ENCODE data around the gene TTLL12. TPM values are rescaled to one million over a fixed set of nuclear protein-coding genes. Genes with fewer than 3 reads are reported as not detected.

Gene TTLL12
- polyA plus RNA-seq, 2 of the 4 experiments (the other 2 are of a cell fraction), result 8.6 to 18.7 TPM

DNA sequence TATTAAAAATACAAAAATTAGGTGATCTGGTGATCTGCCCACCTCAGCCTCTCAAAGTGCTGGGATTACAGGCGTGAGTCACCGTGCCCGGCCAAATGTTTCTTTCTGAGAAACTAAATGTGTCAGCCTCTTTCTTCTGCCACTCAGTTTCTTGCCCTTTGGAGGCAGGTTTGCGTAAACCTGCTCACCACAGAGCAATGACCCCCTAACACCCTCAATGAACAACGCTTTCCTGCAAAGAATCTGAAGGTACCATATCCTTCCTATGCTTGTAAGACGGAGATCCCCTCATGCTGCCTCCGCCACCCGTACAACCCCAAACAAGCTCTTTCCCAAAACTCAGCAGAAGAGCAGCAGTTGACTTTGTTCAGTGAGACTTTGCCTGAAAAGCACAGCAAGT is 38.7 kb upstream of the TTLL12 start:
- H3K4me1 ChIP-seq, result no peaks in the 10 kb centered on the region
- no peak overlapping the region for H3K4me3 ChIP-seq
- TF ChIP-seq EHF (CRISPR knock-in tag; IDR thresholded peaks at IDR 0.05), result no peak
- TF ChIP-seq, protein P1, sequence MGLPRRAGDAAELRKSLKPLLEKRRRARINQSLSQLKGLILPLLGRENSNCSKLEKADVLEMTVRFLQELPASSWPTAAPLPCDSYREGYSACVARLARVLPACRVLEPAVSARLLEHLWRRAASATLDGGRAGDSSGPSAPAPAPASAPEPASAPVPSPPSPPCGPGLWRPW (IDR thresholded peaks at IDR 0.05), result no peak
- TF ChIP-seq CHD2 (IDR thresholded peaks at IDR 0.05; ENCODE audit: low read length, partially characterized antibody), result no peak
- TF ChIP-seq, protein P2, sequence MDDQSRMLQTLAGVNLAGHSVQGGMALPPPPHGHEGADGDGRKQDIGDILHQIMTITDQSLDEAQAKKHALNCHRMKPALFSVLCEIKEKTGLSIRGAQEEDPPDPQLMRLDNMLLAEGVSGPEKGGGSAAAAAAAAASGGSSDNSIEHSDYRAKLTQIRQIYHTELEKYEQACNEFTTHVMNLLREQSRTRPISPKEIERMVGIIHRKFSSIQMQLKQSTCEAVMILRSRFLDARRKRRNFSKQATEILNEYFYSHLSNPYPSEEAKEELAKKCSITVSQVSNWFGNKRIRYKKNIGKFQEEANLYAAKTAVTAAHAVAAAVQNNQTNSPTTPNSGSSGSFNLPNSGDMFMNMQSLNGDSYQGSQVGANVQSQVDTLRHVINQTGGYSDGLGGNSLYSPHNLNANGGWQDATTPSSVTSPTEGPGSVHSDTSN (IDR thresholded peaks at IDR 0.05), result no peak
- TF ChIP-seq, protein P3, sequence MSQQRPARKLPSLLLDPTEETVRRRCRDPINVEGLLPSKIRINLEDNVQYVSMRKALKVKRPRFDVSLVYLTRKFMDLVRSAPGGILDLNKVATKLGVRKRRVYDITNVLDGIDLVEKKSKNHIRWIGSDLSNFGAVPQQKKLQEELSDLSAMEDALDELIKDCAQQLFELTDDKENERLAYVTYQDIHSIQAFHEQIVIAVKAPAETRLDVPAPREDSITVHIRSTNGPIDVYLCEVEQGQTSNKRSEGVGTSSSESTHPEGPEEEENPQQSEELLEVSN (IDR thresholded peaks at IDR 0.05; ENCODE audit: borderline replicate concordance, low read depth), result no peak
- no peak for TF ChIP-seq EHMT2 (IDR thresholded peaks at IDR 0.05; ENCODE audit: low read depth)
- no peak for TF ChIP-seq GATA3 (IDR thresholded peaks at IDR 0.05; ENCODE audit: borderline replicate concordance)
- ChIA-PET POLR2A (no interaction called here), CTCF (interaction anchor here (0.9 kb wide), 1 partner anchor 601 kb away, joined by 3 read pairs; no protein-coding TSS in a partner anchor)
- H3K27ac ChIP-seq, result no peak overlapping the region
- DNase-seq (ENCODE audit: low read depth in 1 of 2, low spot score in 1 of 2) (no peak), FAIRE-seq (no peak), ATAC-seq (no peak)
- H3K4me2 ChIP-seq, result no peak overlapping the region
- WGBS (ENCODE audit: missing lambda C conversion rate), result 84% methylated on average over 8 of the region's 8 CpGs
- H3K9me3 ChIP-seq, result no peaks in the 10 kb centered on the region

DNA sequence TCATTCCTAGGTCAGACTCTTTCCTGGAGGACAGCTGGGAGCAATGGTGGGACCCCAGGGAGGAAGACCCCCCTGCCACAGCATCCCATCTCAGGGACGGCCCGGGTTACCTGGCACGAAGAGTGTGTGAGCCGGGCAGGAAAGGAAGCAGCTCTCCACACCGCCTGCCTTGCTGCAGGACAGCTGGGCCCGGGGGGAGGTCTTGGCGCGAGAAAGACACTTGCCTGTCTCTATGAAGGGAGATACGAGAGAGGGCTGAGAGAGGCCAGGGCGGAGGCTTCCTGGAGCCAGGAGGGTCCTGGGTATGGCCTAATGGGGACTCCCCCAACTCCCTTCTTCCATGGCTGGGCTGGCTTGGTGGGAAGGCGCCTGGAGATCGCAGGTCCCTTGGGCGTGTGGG is 36.1 kb upstream of the TTLL12 start:
- no peaks in the 10 kb centered on the region for H3K9me3 ChIP-seq
- no peak overlapping the region for H3K4me2 ChIP-seq
- H3K4me3 ChIP-seq, result no peak overlapping the region
- FAIRE-seq (no peak), ATAC-seq (no peak), DNase-seq (ENCODE audit: low read depth in 1 of 2, low spot score in 1 of 2) (no peak)
- CTCF ChIA-PET, result interaction anchor here (0.6 to 3.4 kb wide), 3 partner anchors 9 to 444 kb away, joined by 3 to 21 read pairs (median 3); no protein-coding TSS in a partner anchor
- POLR2A ChIA-PET, result no interaction called here
- no peaks in the 10 kb centered on the region for H3K4me1 ChIP-seq
- H3K27ac ChIP-seq, result no peak overlapping the region
- TF ChIP-seq MAFK (IDR thresholded peaks at IDR 0.05; ENCODE audit: partially characterized antibody), result no peak
- TF ChIP-seq, protein P4, sequence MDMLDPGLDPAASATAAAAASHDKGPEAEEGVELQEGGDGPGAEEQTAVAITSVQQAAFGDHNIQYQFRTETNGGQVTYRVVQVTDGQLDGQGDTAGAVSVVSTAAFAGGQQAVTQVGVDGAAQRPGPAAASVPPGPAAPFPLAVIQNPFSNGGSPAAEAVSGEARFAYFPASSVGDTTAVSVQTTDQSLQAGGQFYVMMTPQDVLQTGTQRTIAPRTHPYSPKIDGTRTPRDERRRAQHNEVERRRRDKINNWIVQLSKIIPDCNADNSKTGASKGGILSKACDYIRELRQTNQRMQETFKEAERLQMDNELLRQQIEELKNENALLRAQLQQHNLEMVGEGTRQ (IDR thresholded peaks at IDR 0.05), result no peak
- no peak for TF ChIP-seq KDM1A (IDR thresholded peaks at IDR 0.05; ENCODE audit: low read depth)
- no peak for TF ChIP-seq ZSCAN20 (CRISPR knock-in tag; IDR thresholded peaks at IDR 0.05)
- no peak for TF ChIP-seq HDAC2 (IDR thresholded peaks at IDR 0.05)
- no peak for TF ChIP-seq FOXS1 (CRISPR knock-in tag; IDR thresholded peaks at IDR 0.05)
- TF ChIP-seq POLR2A (IDR thresholded peaks at IDR 0.05; ENCODE audit: low read length), result no peak
- TF ChIP-seq CEBPB (IDR thresholded peaks at IDR 0.05), result no peak
- TF ChIP-seq RFX5 (IDR thresholded peaks at IDR 0.05), result no peak
- no peak for TF ChIP-seq EHMT2 (IDR thresholded peaks at IDR 0.05; ENCODE audit: low read depth)
- TF ChIP-seq ZNF302 (CRISPR knock-in tag; IDR thresholded peaks at IDR 0.05), result no peak
- no peak for TF ChIP-seq CBX2 (IDR thresholded peaks at IDR 0.05; ENCODE audit: borderline replicate concordance, low read depth)
- TF ChIP-seq ZFP36 (IDR thresholded peaks at IDR 0.05; ENCODE audit: borderline replicate concordance, partially characterized antibody), result no peak
- 84% methylated on average over 13 of the region's 13 CpGs for WGBS (ENCODE audit: missing lambda C conversion rate)

DNA sequence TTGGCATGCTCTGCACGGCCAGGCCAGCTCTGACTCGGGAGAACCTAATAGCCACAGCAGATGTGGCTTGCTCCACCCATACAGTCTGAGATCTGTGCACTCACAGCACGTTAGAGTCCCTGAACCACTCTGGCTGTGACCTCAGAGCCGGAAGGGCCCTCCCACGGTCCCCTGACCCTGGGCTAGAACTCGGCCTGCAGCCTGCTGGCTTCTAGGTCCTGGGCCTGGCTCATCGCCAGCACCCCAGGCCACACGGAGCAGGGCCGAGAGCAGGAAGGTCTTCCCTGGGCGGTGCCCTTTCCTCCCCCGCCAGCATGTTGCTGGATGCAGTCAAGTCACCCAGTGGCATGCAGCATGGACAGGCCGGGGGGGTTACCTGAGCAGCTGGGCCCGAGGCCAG is 35.3 kb upstream of the TTLL12 start:
- ChIA-PET POLR2A (no interaction called here), CTCF (interaction anchor here (1.4 to 3.4 kb wide), 2 partner anchors 9 to 20 kb away, joined by 3 to 21 read pairs; no protein-coding TSS in a partner anchor)
- H3K4me2 ChIP-seq, result no peak overlapping the region
- H3K4me3 ChIP-seq, result no peak overlapping the region
- FAIRE-seq, result no peak
- 71% methylated on average over 1 of the region's 13 CpGs for WGBS (ENCODE audit: missing lambda C conversion rate)
- no peak for DNase-seq (ENCODE audit: low read depth in 1 of 2, low spot score in 1 of 2)
- H3K27ac ChIP-seq, result no peak overlapping the region
- TF ChIP-seq, protein P5, sequence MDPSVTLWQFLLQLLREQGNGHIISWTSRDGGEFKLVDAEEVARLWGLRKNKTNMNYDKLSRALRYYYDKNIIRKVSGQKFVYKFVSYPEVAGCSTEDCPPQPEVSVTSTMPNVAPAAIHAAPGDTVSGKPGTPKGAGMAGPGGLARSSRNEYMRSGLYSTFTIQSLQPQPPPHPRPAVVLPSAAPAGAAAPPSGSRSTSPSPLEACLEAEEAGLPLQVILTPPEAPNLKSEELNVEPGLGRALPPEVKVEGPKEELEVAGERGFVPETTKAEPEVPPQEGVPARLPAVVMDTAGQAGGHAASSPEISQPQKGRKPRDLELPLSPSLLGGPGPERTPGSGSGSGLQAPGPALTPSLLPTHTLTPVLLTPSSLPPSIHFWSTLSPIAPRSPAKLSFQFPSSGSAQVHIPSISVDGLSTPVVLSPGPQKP (IDR thresholded peaks at IDR 0.05; ENCODE audit: low read depth, low read length), result no peak
- H3K9me3 ChIP-seq, result no peaks in the 10 kb centered on the region
- ATAC-seq, result no peak
- no peaks in the 10 kb centered on the region for H3K4me1 ChIP-seq
